Natural killer cell treated with Interleukin-12 subunit alpha and Interleukin-12 subunit beta and Interleukin-15 and Interleukin-18, amount 100 ng/mL, for 72 hours (primary cell): ENCODE data around the gene INHBC. TPM values are rescaled to one million over a fixed set of nuclear protein-coding genes. Genes with fewer than 3 reads are reported as not detected.
A peak's percentile ranks its signal among the peaks of the same experiment; 100 is the strongest.

Source experiments
- ATAC-seq, 2 donors: fragments of 150-1000 bp; cut with Tn5 transposase in 1 of 2; sonication (Bioruptor Pico), chemical (Tn5 transposase) in 1 of 2; 2 replicates each; pipeline ENCODE4 v1.10.0; 2021
- DNase-seq: peaks from one replicate; pipeline ENCODE4 v3.0.0; 2022; ENCODE audit warnings: low spot score
- H3K27ac Mint-ChIP-seq, 2 donors: 1 replicate in 1 of 2; 2 replicates in 1 of 2; pipeline ENCODE4 v1.8.0; 2022; ENCODE audit warnings: mixed read lengths in 2 of 2, mild to moderate bottlenecking in 1 of 2, moderate library complexity in 1 of 2
- H3K27me3 Mint-ChIP-seq, 2 donors: 1 replicate in 1 of 2; 2 replicates in 1 of 2; pipeline ENCODE4 v1.8.0; 2022; ENCODE audit warnings: mixed read lengths in 2 of 2
- H3K36me3 Mint-ChIP-seq: one replicate; pipeline ENCODE4 v1.8.0; 2022; ENCODE audit warnings: mixed read lengths
- H3K4me1 Mint-ChIP-seq, 2 donors: 1 replicate in 1 of 2; 2 replicates in 1 of 2; pipeline ENCODE4 v1.8.0; 2022; ENCODE audit warnings: low read depth in 2 of 2, mixed read lengths in 2 of 2, mild to moderate bottlenecking in 1 of 2
- H3K4me3 Mint-ChIP-seq: one replicate; pipeline ENCODE4 v1.8.0; 2022; ENCODE audit warnings: mixed read lengths
- H3K9me3 Mint-ChIP-seq: 2 replicates; pipeline ENCODE4 v1.8.0; 2022; ENCODE audit warnings: mixed read lengths
- total RNA-seq, 2 donors: library from RNA; stranded (reverse); gene quantifications; one replicate each; pipeline ENCODE4 v1.2.3, GENCODE V29; 2022

The INHBC gene
- total RNA-seq, 2 donors from 2014 or later: not detected

DNA sequence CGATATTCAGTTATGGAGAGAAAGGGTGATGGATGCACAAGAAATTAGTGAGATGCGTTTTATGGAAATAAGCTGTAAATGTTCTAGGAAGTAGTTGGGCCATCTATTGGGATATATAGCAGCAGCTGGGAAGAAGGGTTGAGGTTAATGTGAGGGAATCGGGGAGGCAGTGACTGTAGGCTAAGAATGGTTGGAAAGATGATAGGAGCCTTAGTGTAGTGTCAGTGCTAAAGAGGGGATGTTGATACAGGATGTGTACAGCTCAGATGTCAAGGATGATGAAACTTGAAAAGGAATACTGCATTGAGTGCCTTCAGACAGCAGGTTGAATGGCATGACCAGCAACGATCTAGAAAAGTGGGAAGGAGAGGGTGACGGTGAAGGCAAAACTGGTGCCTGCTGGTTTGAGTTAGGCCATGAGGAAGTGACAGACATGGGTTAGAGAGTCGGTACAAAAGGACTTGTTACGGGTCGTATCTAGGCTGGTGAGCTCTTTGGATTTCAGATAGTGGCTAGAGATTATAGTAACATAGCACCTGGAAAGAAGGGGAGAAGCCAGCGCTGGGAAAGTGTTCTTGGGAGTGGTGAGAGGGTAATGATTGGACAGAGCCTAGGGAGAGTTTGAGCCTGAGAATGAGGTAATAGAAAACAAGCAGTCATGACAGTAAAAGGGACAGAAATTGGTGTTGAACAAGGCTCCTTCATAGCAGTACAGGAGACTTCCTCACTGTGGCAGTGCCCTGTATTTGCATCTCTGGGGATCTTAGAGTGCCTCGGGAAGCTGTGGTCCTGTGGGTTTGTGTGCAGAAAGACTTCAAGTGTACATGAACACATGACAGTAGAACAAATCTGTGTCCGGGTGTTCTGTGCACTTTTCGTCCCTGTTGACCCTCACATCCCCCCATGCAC lies 62.9 kb downstream of the INHBC start:
- DNase-seq (no peak), ATAC-seq (no peak)
- peaks cover 37% of the 10 kb centered on the region for H3K36me3 Mint-ChIP-seq
- no peak overlapping the region for H3K4me3 Mint-ChIP-seq
- H3K27me3 Mint-ChIP-seq: no peaks in the 10 kb centered on the region
- H3K27ac Mint-ChIP-seq: peak overlapping the region in 1 of 2 donors; percentile 42
- peaks cover 19 to 24% of the 10 kb centered on the region in 2 donors for H3K4me1 Mint-ChIP-seq
- H3K9me3 Mint-ChIP-seq: no peaks in the 10 kb centered on the region

DNA sequence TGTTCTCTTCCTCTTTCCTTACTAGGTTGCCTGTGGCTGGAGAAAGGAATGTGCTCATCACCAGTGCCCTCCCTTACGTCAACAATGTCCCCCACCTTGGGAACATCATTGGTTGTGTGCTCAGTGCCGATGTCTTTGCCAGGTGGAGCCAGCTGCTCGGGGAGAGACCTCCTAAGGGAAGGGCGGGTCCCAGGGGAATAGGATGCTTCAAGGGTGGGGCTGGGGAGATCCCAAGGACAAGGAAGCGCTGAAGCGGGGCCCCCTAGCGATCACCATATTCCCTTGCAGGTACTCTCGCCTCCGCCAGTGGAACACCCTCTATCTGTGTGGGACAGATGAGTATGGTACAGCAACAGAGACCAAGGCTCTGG lies 63.5 kb downstream of the INHBC start:
- H3K27me3 Mint-ChIP-seq: no peaks in the 10 kb centered on the region
- H3K36me3 Mint-ChIP-seq: peaks cover 30% of the 10 kb centered on the region
- ATAC-seq (no peak), DNase-seq (no peak)
- H3K4me1 Mint-ChIP-seq: peaks cover 19 to 20% of the 10 kb centered on the region in 2 donors
- H3K4me3 Mint-ChIP-seq: no peak overlapping the region
- peak overlapping the region in 1 of 2 donors; percentile 42 for H3K27ac Mint-ChIP-seq
- no peaks in the 10 kb centered on the region for H3K9me3 Mint-ChIP-seq

DNA sequence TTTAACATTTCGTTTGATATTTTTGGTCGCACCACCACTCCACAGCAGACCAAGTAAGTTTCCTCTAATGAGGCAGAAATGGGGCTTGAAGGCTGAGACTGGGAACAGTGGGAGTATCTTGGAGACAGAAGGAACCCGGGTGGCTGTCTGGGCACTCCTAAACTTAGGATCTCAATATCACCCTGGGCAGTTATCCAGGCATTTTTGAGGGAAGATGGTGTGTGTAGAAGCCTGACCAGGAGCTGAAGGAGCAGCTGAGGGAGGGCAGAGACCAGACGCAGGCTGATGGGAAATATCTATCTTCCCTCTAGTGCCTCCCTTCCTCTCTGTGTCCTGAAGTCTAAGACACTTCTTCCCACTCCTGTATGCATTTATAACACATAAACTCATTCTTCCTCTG lies 64.0 kb downstream of the INHBC start:
- H3K4me3 Mint-ChIP-seq: no peak overlapping the region
- H3K27ac Mint-ChIP-seq: no peak overlapping the region
- H3K9me3 Mint-ChIP-seq: no peaks in the 10 kb centered on the region
- ATAC-seq (no peak), DNase-seq (no peak)
- H3K36me3 Mint-ChIP-seq: peaks cover 30% of the 10 kb centered on the region
- peaks cover 19 to 20% of the 10 kb centered on the region in 2 donors for H3K4me1 Mint-ChIP-seq
- no peaks in the 10 kb centered on the region for H3K27me3 Mint-ChIP-seq

DNA sequence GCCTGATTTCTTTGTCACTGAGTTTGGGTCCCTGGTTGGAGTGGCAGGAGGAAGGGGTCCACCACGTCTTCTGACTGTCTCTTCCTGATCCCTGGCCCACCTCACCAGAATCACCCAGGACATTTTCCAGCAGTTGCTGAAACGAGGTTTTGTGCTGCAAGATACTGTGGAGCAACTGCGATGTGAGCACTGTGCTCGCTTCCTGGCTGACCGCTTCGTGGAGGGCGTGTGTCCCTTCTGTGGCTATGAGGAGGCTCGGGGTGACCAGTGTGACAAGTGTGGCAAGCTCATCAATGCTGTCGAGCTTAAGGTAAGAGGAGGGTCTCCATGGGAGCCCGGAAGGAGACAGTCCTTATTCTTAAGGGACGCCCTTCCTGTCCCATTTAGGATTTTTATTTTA lies 65.6 kb downstream of the INHBC start:
- H3K9me3 Mint-ChIP-seq: no peaks in the 10 kb centered on the region
- H3K4me1 Mint-ChIP-seq: peaks cover 19 to 20% of the 10 kb centered on the region in 2 donors
- peak overlapping the region in 1 of 2 donors; percentile 30 for H3K27ac Mint-ChIP-seq
- DNase-seq (no peak), ATAC-seq (no peak)
- peaks cover 30% of the 10 kb centered on the region for H3K36me3 Mint-ChIP-seq
- no peak overlapping the region for H3K4me3 Mint-ChIP-seq
- no peaks in the 10 kb centered on the region for H3K27me3 Mint-ChIP-seq

Other genes with a start within 250 kb of the INHBC start
- gene NXPH4, start 218.0 kb upstream of the INHBC start, total RNA-seq: under 1 TPM in 1 of 2 donors, not detected in 1; 0.73 TPM
- 100 to 1,000 TPM; 262 to 355 TPM for gene SHMT2, start 205.1 kb upstream of the INHBC start, total RNA-seq
- 1 to 10 TPM; 2.5 to 6.1 TPM for gene STAC3, start 183.6 kb upstream of the INHBC start, total RNA-seq
- 10 to 100 TPM; 55.4 to 57.2 TPM for gene R3HDM2, start 3.7 kb upstream of the INHBC start, total RNA-seq
- under 1 TPM in 1 of 2 donors, not detected in 1; 0.45 TPM for gene INHBE, start 20.5 kb downstream of the INHBC start, total RNA-seq
- 1 to 10 TPM in 1 of 2 donors, under 1 TPM in 1; 0.61 to 1.0 TPM for gene GLI1, start 25.0 kb downstream of the INHBC start, total RNA-seq
- 100 to 1,000 TPM; 138 to 154 TPM for gene ARHGAP9, start 45.1 kb downstream of the INHBC start, total RNA-seq
- 100 to 1,000 TPM; 336 to 446 TPM for gene MARS1, start 53.3 kb downstream of the INHBC start, total RNA-seq
- gene DDIT3, start 85.7 kb downstream of the INHBC start, total RNA-seq: 10 to 100 TPM; 22.2 to 39.8 TPM
- gene MBD6, start 88.0 kb downstream of the INHBC start, total RNA-seq: 100 to 1,000 TPM in 1 of 2 donors, 10 to 100 TPM in 1; 94.1 to 123 TPM
- 10 to 100 TPM; 94.2 to 98.7 TPM for gene DCTN2, start 112.4 kb downstream of the INHBC start, total RNA-seq
- gene KIF5A, start 115.3 kb downstream of the INHBC start, total RNA-seq: 1 to 10 TPM in 1 of 2 donors, under 1 TPM in 1; 0.29 to 2.0 TPM
- 10 to 100 TPM; 25.9 to 35.7 TPM for gene PIP4K2C, start 156.4 kb downstream of the INHBC start, total RNA-seq
- 10 to 100 TPM; 15.6 to 18.4 TPM for gene DTX3, start 170.0 kb downstream of the INHBC start, total RNA-seq
- 1 to 10 TPM in 1 of 2 donors, under 1 TPM in 1; 0.52 to 4.0 TPM for gene ARHGEF25, start 176.7 kb downstream of the INHBC start, total RNA-seq
- gene B4GALNT1, start 198.4 kb downstream of the INHBC start, total RNA-seq: 1 to 10 TPM; 1.5 to 3.6 TPM